IMR-90 (cell line): Measurements from ENCODE around the gene CEP20. TPM values are rescaled to one million over a fixed set of nuclear protein-coding genes. Genes with fewer than 3 reads are reported as not detected.

Experiments
- ATAC-seq: fragments of 200-7000 bp; cut with Tn5 transposase; 2 replicates; pipeline ENCODE4 v1.9.1; 2020; ENCODE audit warnings: low read depth, mild to moderate bottlenecking, moderate library complexity
- BruUV-seq: library from RNA; stranded (reverse); fragments of 400-500 nt; replicated peaks from 2 replicates; lab custom pipeline; 2021; lab: Mats Ljungman, UMichigan
- CTCF ChIA-PET: fragments of 300-600 bp; formaldehyde crosslinking; extraction: SDS; loops from one replicate; lab custom pipeline; 2021; ENCODE audit warnings: antibody characterized with exemption; lab: Yijun Ruan, JAX
- POLR2A ChIA-PET: fragments of 300-600 bp; sonication (Branson Sonifier 250); formaldehyde crosslinking; loops from one replicate; lab custom pipeline; 2022; ENCODE audit warnings: antibody characterized with exemption; ENCODE audit not compliant: unreplicated experiment; lab: Charles Lee
- DNase-seq: peaks from one replicate; pipeline ENCODE4 v3.0.0; 2013
- H2AFZ ChIP-seq: replicated peaks from 2 replicates; pipeline ENCODE3; 2013; ENCODE audit warnings: low read length, mild to moderate bottlenecking; ENCODE audit not compliant: poor library complexity
- H2AK5ac ChIP-seq: 2 replicates; pipeline ENCODE4 v1.6.1; 2013; ENCODE audit warnings: low read depth, low read length, inconsistent platforms
- H2AK9ac ChIP-seq: replicated peaks from 2 replicates; pipeline ENCODE3; 2013; ENCODE audit warnings: mild to moderate bottlenecking, low read depth, low read length, moderate library complexity; ENCODE audit not compliant: poor library complexity
- H2BK120ac ChIP-seq: 2 replicates; pipeline ENCODE4 v1.6.1; 2013; ENCODE audit warnings: low read depth, low read length, inconsistent platforms
- H2BK15ac ChIP-seq: 3 replicates; pipeline ENCODE4 v1.6.1; 2013; ENCODE audit warnings: low read depth, low read length, inconsistent platforms
- H2BK20ac ChIP-seq: 2 replicates; pipeline ENCODE4 v1.6.1; 2013; ENCODE audit warnings: low read depth, mild to moderate bottlenecking, inconsistent platforms, low read length, moderate library complexity
- H2BK5ac ChIP-seq: 2 replicates; pipeline ENCODE4 v1.6.1; 2013; ENCODE audit warnings: mild to moderate bottlenecking, low read depth, low read length, inconsistent platforms; ENCODE audit not compliant: poor library complexity, severe bottlenecking
- H3K14ac ChIP-seq: replicated peaks from 2 replicates; pipeline ENCODE4 v1.6.1; 2013; ENCODE audit warnings: low read depth, low read length, inconsistent platforms
- H3K18ac ChIP-seq: 2 replicates; pipeline ENCODE4 v1.6.1; 2013; ENCODE audit warnings: low read depth, low read length, control low read depth
- H3K23ac ChIP-seq: 2 replicates; pipeline ENCODE4 v1.6.1; 2013; ENCODE audit warnings: low read depth, low read length, inconsistent platforms
- H3K27ac ChIP-seq: 2 replicates; pipeline ENCODE4 v1.5.1; 2013; ENCODE audit warnings: mild to moderate bottlenecking, control low read depth, low read length; ENCODE audit not compliant: insufficient read depth
- H3K27me3 ChIP-seq: 2 replicates; pipeline ENCODE4 v1.6.1; 2013; ENCODE audit warnings: low read length; ENCODE audit not compliant: control insufficient read depth, insufficient read depth
- H3K36me3 ChIP-seq: 2 replicates; pipeline ENCODE4 v1.6.1; 2013; ENCODE audit warnings: low read length, mixed read lengths; ENCODE audit not compliant: control insufficient read depth, insufficient read depth
- H3K4ac ChIP-seq: 2 replicates; pipeline ENCODE4 v1.6.1; 2013; ENCODE audit warnings: low read depth, low read length, inconsistent platforms
- H3K4me1 ChIP-seq: 2 replicates; pipeline ENCODE4 v1.6.1; 2013; ENCODE audit warnings: low read length, mixed read lengths; ENCODE audit not compliant: control insufficient read depth, insufficient read depth
- H3K4me2 ChIP-seq: 2 replicates; pipeline ENCODE4 v1.6.1; 2013; ENCODE audit warnings: low read depth, mild to moderate bottlenecking, control low read depth, low read length, moderate library complexity
- H3K4me3 ChIP-seq: 2 replicates; pipeline ENCODE4 v1.5.1; 2013; ENCODE audit warnings: low read depth, mild to moderate bottlenecking, control low read depth, low read length, moderate library complexity; ENCODE audit not compliant: insufficient read depth
- H3K56ac ChIP-seq: 2 replicates; pipeline ENCODE4 v1.6.1; 2013; ENCODE audit warnings: low read length, inconsistent platforms; ENCODE audit not compliant: insufficient read depth; ENCODE audit errors: extremely low read depth
- H3K79me1 ChIP-seq, 2 experiments: 2 replicates each; pipeline ENCODE4 v1.6.1; 2013; ENCODE audit warnings: low read length in 2 of 2, inconsistent platforms in 1 of 2, low read depth in 1 of 2
- H3K9ac ChIP-seq: 2 replicates; pipeline ENCODE4 v1.6.1; 2013; ENCODE audit warnings: low read depth, low read length, control low read depth
- H3K9me1 ChIP-seq: 2 replicates; pipeline ENCODE4 v1.6.1; 2013; ENCODE audit warnings: low read length, inconsistent platforms; ENCODE audit not compliant: insufficient read depth
- H3K9me3 ChIP-seq: 2 replicates; pipeline ENCODE4 v1.6.1; 2013; ENCODE audit warnings: low read length; ENCODE audit not compliant: control insufficient read depth, insufficient read depth
- H4K20me1 ChIP-seq: 2 replicates; pipeline ENCODE4 v1.6.1; 2013; ENCODE audit warnings: low read length, inconsistent platforms; ENCODE audit not compliant: insufficient read depth
- H4K5ac ChIP-seq: 2 replicates; pipeline ENCODE4 v1.6.1; 2013; ENCODE audit warnings: mild to moderate bottlenecking, low read depth, low read length, control low read depth
- H4K8ac ChIP-seq, 2 experiments: 2 replicates each; pipeline ENCODE4 v1.6.1; 2013; ENCODE audit warnings: low read depth in 2 of 2, low read length in 2 of 2, control low read depth in 1 of 2, inconsistent platforms in 1 of 2
- H4K91ac ChIP-seq: 2 replicates; pipeline ENCODE4 v1.6.1; 2013; ENCODE audit warnings: low read depth, low read length, inconsistent platforms; ENCODE audit not compliant: insufficient read depth
- BHLHE40 ChIP-seq: fragments of 150-350 bp; IDR thresholded peaks from 2 replicates; pipeline ENCODE4 v1.6.1; 2016; ENCODE audit warnings: mild to moderate bottlenecking, low read depth, low read length
- CTCF ChIP-seq: conservative IDR thresholded peaks from 2 replicates; pipeline ENCODE4 v1.5.1; 2012; ENCODE audit warnings: mild to moderate bottlenecking, low read depth, low read length, improper control_type of control experiment
- ELK1 ChIP-seq: fragments of 150-350 bp; IDR thresholded peaks from 2 replicates; pipeline ENCODE4 v1.6.1; 2016; ENCODE audit warnings: low read depth, mild to moderate bottlenecking, low read length, moderate library complexity, borderline replicate concordance
- FOS ChIP-seq: fragments of 150-350 bp; IDR thresholded peaks from 2 replicates; pipeline ENCODE4 v1.6.1; 2016; ENCODE audit warnings: low read depth, low read length
- MAFK ChIP-seq: IDR thresholded peaks from 2 replicates; pipeline ENCODE4 v1.6.1; 2012; ENCODE audit warnings: low read depth, low read length, improper control_type of control experiment
- MAZ ChIP-seq: IDR thresholded peaks from 2 replicates; pipeline ENCODE4 v1.6.1; 2012; ENCODE audit warnings: low read depth, mild to moderate bottlenecking, low read length, improper control_type of control experiment, moderate library complexity, borderline replicate concordance
- NFE2L2 ChIP-seq: fragments of 150-350 bp; IDR thresholded peaks from 2 replicates; pipeline ENCODE4 v1.6.1; 2016; ENCODE audit warnings: low read depth, mild to moderate bottlenecking, low read length
- RAD21 ChIP-seq: IDR thresholded peaks from 2 replicates; pipeline ENCODE4 v1.6.1; 2012; ENCODE audit warnings: low read length, improper control_type of control experiment
- RCOR1 ChIP-seq: IDR thresholded peaks from 2 replicates; pipeline ENCODE4 v1.6.1; 2012; ENCODE audit warnings: mild to moderate bottlenecking, low read length, improper control_type of control experiment; ENCODE audit not compliant: insufficient replicate concordance
- RFX5 ChIP-seq: IDR thresholded peaks from 2 replicates; pipeline ENCODE4 v1.8.0; 2012; ENCODE audit warnings: low read depth, mild to moderate bottlenecking, low read length, moderate library complexity
- SMC3 ChIP-seq: fragments of 150-350 bp; IDR thresholded peaks from 2 replicates; pipeline ENCODE4 v1.6.1; 2016; ENCODE audit warnings: low read depth, mild to moderate bottlenecking, antibody characterized with exemption, low read length, moderate library complexity
- USF2 ChIP-seq: fragments of 150-350 bp; IDR thresholded peaks from 2 replicates; pipeline ENCODE4 v1.6.1; 2017; ENCODE audit warnings: mild to moderate bottlenecking, antibody characterized with exemption, low read length, low read depth
- WGBS, 2 experiments: methylation state at CpG; one replicate each; pipeline versions ENCODE4 v1.1.5 to v1.1.7; 2013; ENCODE audit warnings: missing lambda C conversion rate in 2 of 2; ENCODE audit not compliant: insufficient read length in 1 of 2; ENCODE audit errors: extremely low coverage in 2 of 2; 5-methylcytosine and 5-hydroxymethylcytosine counted together
- dilution Hi-C: fragments of 300-500 bp; cut with HindIII; formaldehyde crosslinking; loops from one replicate; pipeline ENCODE4 v1.14.3; 2018; ENCODE audit warnings: low sequenced_read_pairs; ENCODE audit not compliant: unreplicated experiment
- in situ Hi-C: fragments of 300-500 bp; cut with MboI; formaldehyde crosslinking; loops from 3 replicates; pipeline ENCODE4 v1.14.3; 2019; ENCODE audit warnings: low sequenced_read_pairs, inconsistent platforms, mixed read lengths
- intact Hi-C: fragments of 100-400 bp; cut with micrococcal nuclease; formaldehyde crosslinking; loops from 2 replicates; pipeline ENCODE4 v1.10.0; 2022
- polyA plus RNA-seq, 3 experiments: library from polyadenylated mRNA; depleted of rRNA; stranded (reverse); fragments of >200 nt; gene quantifications; 2 replicates each; pipeline ENCODE4 v1.2.3, GENCODE V29; 2012; ENCODE audit warnings: low replicate concordance in 1 of 3
- total RNA-seq: library from RNA; depleted of rRNA; stranded (reverse); fragments of >200 nt; gene quantifications from 2 replicates; pipeline ENCODE4 v1.2.3, GENCODE V29; 2012

Gene CEP20
- total and polyA plus RNA-seq, 2 of the 4 experiments (the other 2 are of a cell fraction), result 28.8 to 40.1 TPM

- Histone ChIP-seq H2BK15ac (no peak overlapping the region), H2AFZ (no peak overlapping the region), H3K4ac (no peak overlapping the region), H2BK5ac (no peak overlapping the region), H3K18ac (no peak overlapping the region), H3K27me3 (no peaks in the 10 kb centered on the region), H3K9me1 (peaks cover 21% of the 10 kb centered on the region), H3K4me3 (no peak overlapping the region), H2BK20ac (no peak overlapping the region), H4K20me1 (no peaks in the 10 kb centered on the region), H3K23ac (no peak overlapping the region), H3K9ac (no peak overlapping the region), H2AK5ac (no peak overlapping the region), H2AK9ac (no peak overlapping the region), H3K27ac (no peak overlapping the region), H4K5ac (no peak overlapping the region), H3K9me3 (no peaks in the 10 kb centered on the region), H3K36me3 (no peaks in the 10 kb centered on the region), H4K91ac (no peak overlapping the region), H3K14ac (no peak overlapping the region), H3K56ac (no peak overlapping the region), H3K4me1 (peaks cover 7% of the 10 kb centered on the region), H3K79me1 (peaks cover 0 to 11% of the 10 kb centered on the region in 2 experiments; a peak in 1 of 4 replicates), H2BK120ac (no peak overlapping the region), H4K8ac (no peak overlapping the region), H3K4me2 (no peak overlapping the region)
- WGBS, 2 experiments, result 100% methylated on average over 1 of the region's 6 CpGs; no CpG with 5 or more reads in 1 of the 2 experiments
- no peak for TF ChIP-seq NFE2L2
- no peak for TF ChIP-seq MAZ
- no peak for TF ChIP-seq RFX5
- TF ChIP-seq RCOR1, result no peak
- TF ChIP-seq ELK1, result no peak
- TF ChIP-seq RAD21, result no peak
- no peak for TF ChIP-seq SMC3
- TF ChIP-seq USF2, result no peak
- TF ChIP-seq MAFK, result no peak
- TF ChIP-seq FOS, result no peak
- no peak for TF ChIP-seq CTCF
- TF ChIP-seq BHLHE40, result no peak
- in situ Hi-C loops (no loop called here), intact Hi-C loops (no loop called here), dilution Hi-C loops (no loop called here)
- DNase-seq (no peak), ATAC-seq (no peak)
- no TSS peak for BruUV-seq
- CTCF ChIA-PET, result no interaction called here
- POLR2A ChIA-PET, result no interaction called here
These were observed 12.6 kb upstream of the CEP20 start for GRCh38 chr16:15900901-15901500.
